Activated naive CD8-positive, alpha-beta T cell (primary cell): Measurements from ENCODE around the gene NOX5.

Experiments
- H3K27ac Mint-ChIP-seq: one replicate; pipeline ENCODE4 v1.8.0; 2021; ENCODE audit warnings: mixed read lengths
- H3K27me3 Mint-ChIP-seq: one replicate; pipeline ENCODE4 v1.8.0; 2021; ENCODE audit warnings: mixed read lengths
- H3K36me3 Mint-ChIP-seq: one replicate; pipeline ENCODE4 v1.8.0; 2021; ENCODE audit warnings: mixed read lengths
- H3K4me1 Mint-ChIP-seq: one replicate; pipeline ENCODE4 v1.8.0; 2021; ENCODE audit warnings: low read depth, mixed read lengths
- H3K4me3 Mint-ChIP-seq: one replicate; pipeline ENCODE4 v1.8.0; 2021; ENCODE audit warnings: mild to moderate bottlenecking, mixed read lengths
- H3K9me3 Mint-ChIP-seq: one replicate; pipeline ENCODE4 v1.8.0; 2021; ENCODE audit warnings: low read depth, mixed read lengths

Gene NOX5

GRCh38 chr15:69084404-69085030, 70.0 kb downstream of the NOX5 start:
- H3K36me3 Mint-ChIP-seq: no peaks in the 10 kb centered on the region
- H3K9me3 Mint-ChIP-seq: no peaks in the 10 kb centered on the region
- H3K4me3 Mint-ChIP-seq: no peak overlapping the region
- H3K4me1 Mint-ChIP-seq: no peaks in the 10 kb centered on the region
- no peak overlapping the region for H3K27ac Mint-ChIP-seq
- H3K27me3 Mint-ChIP-seq: peaks cover 22% of the 10 kb centered on the region

DNA sequence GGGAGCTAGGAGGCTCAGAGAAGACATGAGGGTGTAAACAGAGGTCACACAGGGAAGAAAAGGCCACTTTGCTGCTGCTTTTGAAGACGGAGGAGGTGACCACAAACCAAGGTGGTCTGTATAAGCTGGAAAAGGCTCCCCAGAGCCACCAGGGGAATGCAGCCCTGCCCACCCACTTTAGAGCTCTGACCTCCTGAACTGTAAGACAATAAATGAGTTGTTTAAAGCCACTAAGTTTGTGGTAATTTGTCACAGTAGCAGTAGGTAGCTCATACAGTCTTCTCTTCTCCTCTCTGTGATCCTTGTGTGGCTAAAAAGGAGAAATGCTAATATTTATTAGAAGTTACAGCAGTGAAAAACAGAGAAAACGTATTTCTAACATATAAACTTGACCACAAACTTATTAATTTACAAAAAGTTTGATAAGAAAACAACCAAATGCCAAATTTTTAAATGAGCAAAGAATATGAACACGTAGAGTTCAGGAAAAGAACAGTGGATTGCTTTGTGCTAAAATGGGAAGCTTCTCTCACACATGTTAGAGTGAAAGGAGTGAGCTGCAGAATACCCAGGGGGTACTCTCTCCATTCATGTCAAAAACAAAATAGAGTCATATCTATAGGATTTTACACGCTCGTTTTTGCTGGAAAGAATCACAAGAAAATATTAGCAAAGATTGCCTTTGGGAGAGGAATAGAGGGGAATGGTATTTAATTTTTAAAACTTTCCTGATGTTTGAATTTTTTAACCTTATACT, 71.0 kb downstream of the NOX5 start:
- H3K4me1 Mint-ChIP-seq: no peaks in the 10 kb centered on the region
- H3K9me3 Mint-ChIP-seq: no peaks in the 10 kb centered on the region
- H3K27me3 Mint-ChIP-seq: peaks cover 25% of the 10 kb centered on the region
- H3K4me3 Mint-ChIP-seq: no peak overlapping the region
- no peak overlapping the region for H3K27ac Mint-ChIP-seq
- no peaks in the 10 kb centered on the region for H3K36me3 Mint-ChIP-seq

GRCh38 chr15:69086427-69087204, 72.1 kb downstream of the NOX5 start:
- Mint-ChIP-seq H3K4me3 (no peak overlapping the region), H3K4me1 (no peaks in the 10 kb centered on the region), H3K27me3 (peaks cover 24% of the 10 kb centered on the region), H3K36me3 (no peaks in the 10 kb centered on the region), H3K27ac (no peak overlapping the region), H3K9me3 (no peaks in the 10 kb centered on the region)

DNA sequence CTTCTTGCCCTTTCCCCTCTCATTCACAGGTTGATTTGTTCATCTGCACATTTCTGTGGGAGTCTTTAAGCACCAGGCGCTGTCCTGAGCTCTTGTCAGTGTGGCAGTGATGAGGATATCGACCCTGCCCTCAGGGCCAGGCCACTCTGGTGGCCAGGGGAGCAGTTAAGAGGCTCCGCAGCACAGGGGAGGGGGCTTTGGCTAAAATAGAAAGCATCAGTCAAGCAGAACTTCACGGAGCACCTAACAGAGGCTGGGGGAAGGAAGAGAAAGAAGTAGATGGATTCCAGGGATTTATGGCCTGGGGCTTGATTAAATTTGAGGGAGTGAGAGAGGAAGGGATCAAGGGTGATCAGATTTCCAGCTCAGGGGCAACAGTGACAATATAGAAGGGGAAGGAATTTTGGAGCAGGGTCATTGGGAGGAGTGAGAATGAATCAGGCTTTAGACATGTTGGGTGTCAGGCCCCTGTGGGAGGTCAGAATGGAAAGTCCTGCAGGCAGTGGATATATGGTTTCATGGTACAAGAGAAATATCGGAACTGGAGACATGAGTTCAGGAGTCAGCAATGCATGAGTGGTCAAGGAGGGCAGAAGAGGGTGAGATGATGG, 73.0 kb downstream of the NOX5 start:
- no peaks in the 10 kb centered on the region for H3K9me3 Mint-ChIP-seq
- no peak overlapping the region for H3K27ac Mint-ChIP-seq
- no peak overlapping the region for H3K4me3 Mint-ChIP-seq
- H3K27me3 Mint-ChIP-seq: peaks cover 21% of the 10 kb centered on the region
- no peaks in the 10 kb centered on the region for H3K4me1 Mint-ChIP-seq
- no peaks in the 10 kb centered on the region for H3K36me3 Mint-ChIP-seq

DNA sequence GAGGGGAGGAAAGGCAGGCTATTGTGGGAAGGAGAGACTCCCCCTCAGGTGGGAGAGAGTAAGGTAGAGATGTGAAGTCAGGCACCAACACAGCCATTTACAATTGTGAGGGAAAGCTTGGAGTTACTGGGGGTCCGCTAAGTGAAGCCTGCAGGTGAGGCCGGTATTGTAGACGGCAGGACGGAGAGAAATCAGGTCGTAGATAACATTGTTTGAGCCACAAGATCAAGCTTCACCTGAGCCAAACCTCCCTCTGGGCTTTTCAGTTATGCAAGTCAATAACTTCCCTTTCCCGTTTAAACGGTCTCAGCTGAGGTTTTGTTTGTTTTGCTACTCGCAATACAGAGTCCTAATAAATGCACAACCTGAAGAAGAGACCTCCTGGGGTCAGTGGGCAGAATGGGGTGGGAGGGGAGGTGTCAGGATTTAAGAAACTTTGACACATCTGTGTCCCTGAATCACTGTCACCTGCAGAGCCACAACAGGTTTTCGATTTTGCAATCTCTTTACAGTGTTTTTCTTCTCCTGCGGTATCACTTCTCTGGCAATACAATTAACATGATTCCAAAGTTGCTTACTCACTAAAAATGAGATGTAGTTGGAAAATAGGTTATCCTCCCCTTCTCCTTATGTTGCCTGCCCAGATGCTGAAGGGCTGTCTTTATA, 73.9 kb downstream of the NOX5 start:
- Mint-ChIP-seq H3K27me3 (peaks cover 20% of the 10 kb centered on the region), H3K9me3 (no peaks in the 10 kb centered on the region), H3K4me3 (no peak overlapping the region), H3K4me1 (no peaks in the 10 kb centered on the region), H3K27ac (no peak overlapping the region), H3K36me3 (no peaks in the 10 kb centered on the region)

DNA sequence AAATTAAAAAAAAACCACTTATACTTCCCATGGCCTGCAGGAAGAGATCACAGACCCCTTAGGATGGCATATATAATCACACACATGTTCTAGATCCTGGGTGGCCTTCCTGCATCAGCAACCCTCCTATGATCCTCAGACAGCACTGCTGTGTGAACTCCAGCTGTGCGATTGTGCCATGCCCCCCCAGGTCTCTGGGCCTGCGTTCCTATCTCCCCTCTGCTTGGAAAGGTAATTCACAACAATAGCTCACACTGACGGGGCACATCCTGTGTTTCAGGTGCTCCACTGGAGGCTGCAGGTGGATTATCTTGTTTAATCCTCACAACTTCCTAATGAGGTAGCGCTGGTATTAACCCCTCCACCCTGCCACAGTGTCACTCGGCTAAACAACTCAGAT, 74.8 kb downstream of the NOX5 start:
- Mint-ChIP-seq H3K9me3 (no peaks in the 10 kb centered on the region), H3K4me3 (no peak overlapping the region), H3K27me3 (peaks cover 20% of the 10 kb centered on the region), H3K4me1 (no peaks in the 10 kb centered on the region), H3K36me3 (no peaks in the 10 kb centered on the region), H3K27ac (no peak overlapping the region)

GRCh38 chr15:69090197-69090948, 75.9 kb downstream of the NOX5 start:
- H3K4me3 Mint-ChIP-seq: no peak overlapping the region
- no peaks in the 10 kb centered on the region for H3K4me1 Mint-ChIP-seq
- H3K9me3 Mint-ChIP-seq: no peaks in the 10 kb centered on the region
- H3K27ac Mint-ChIP-seq: no peak overlapping the region
- H3K27me3 Mint-ChIP-seq: peaks cover 20% of the 10 kb centered on the region
- H3K36me3 Mint-ChIP-seq: no peaks in the 10 kb centered on the region

DNA sequence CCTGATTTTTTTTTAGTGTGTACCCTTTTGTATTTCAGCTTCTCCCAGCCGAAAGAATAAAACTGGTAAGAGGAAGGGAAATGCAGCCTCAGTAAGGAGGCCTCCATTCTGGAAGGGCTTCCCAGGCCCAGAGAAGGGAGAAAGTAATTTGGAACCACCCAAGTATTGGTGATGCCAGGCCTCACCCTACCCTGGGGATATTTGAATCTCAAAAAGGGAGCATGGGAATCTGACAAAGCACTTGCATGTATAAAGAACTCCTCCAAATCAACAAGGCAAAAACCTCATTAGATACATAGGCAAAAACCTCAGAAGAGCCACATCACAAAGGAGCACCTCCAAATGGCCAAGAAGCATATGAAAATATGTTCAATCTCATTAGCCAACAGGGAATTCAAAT, 77.2 kb downstream of the NOX5 start:
- H3K4me3 Mint-ChIP-seq: no peak overlapping the region
- H3K4me1 Mint-ChIP-seq: no peaks in the 10 kb centered on the region
- no peaks in the 10 kb centered on the region for H3K9me3 Mint-ChIP-seq
- peaks cover 15% of the 10 kb centered on the region for H3K27me3 Mint-ChIP-seq
- no peak overlapping the region for H3K27ac Mint-ChIP-seq
- H3K36me3 Mint-ChIP-seq: no peaks in the 10 kb centered on the region

DNA sequence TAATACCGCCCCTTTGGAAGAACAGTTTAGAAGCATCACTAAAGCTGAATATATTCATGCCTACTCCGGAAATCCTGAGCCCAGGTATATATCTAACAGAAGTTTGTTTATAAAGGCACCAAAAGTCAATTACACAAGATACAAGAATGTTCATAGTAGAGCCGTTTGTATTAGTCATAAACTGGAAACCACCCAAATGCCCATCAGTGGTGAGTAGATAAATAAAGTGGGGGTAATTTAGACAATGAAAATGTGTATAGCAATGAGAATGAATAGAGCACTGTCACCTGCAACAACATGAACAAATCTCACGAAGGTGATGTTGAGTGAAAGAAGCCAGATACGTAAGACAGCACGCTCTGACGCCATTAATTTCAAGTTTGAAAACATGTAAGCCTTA, 77.7 kb downstream of the NOX5 start:
- no peak overlapping the region for H3K27ac Mint-ChIP-seq
- H3K4me1 Mint-ChIP-seq: no peaks in the 10 kb centered on the region

GRCh38 chr15:69093127-69093526, 78.6 kb downstream of the NOX5 start:
- Mint-ChIP-seq H3K27ac (no peak overlapping the region), H3K9me3 (no peaks in the 10 kb centered on the region), H3K36me3 (no peaks in the 10 kb centered on the region), H3K4me3 (no peak overlapping the region), H3K27me3 (peaks cover 10% of the 10 kb centered on the region), H3K4me1 (no peaks in the 10 kb centered on the region)

More for the DNA sequence above, 77.7 kb downstream of the NOX5 start:
- Mint-ChIP-seq H3K4me3 (no peak overlapping the region), H3K9me3 (no peaks in the 10 kb centered on the region), H3K36me3 (no peaks in the 10 kb centered on the region), H3K27me3 (peaks cover 15% of the 10 kb centered on the region)

GRCh38 chr15:69093614-69094013, 79.1 kb downstream of the NOX5 start:
- Mint-ChIP-seq H3K9me3 (no peaks in the 10 kb centered on the region), H3K27ac (no peak overlapping the region), H3K36me3 (no peaks in the 10 kb centered on the region), H3K4me3 (no peak overlapping the region), H3K27me3 (peaks cover 10% of the 10 kb centered on the region), H3K4me1 (no peaks in the 10 kb centered on the region)

GRCh38 chr15:69094124-69094921, 79.8 kb downstream of the NOX5 start:
- Mint-ChIP-seq H3K4me1 (no peaks in the 10 kb centered on the region), H3K9me3 (no peaks in the 10 kb centered on the region), H3K27me3 (peaks cover 7% of the 10 kb centered on the region), H3K36me3 (no peaks in the 10 kb centered on the region), H3K27ac (no peak overlapping the region), H3K4me3 (no peak overlapping the region)

- H3K9me3 Mint-ChIP-seq: no peaks in the 10 kb centered on the region
- no peaks in the 10 kb centered on the region for H3K4me1 Mint-ChIP-seq
- H3K27me3 Mint-ChIP-seq: peaks cover 5% of the 10 kb centered on the region
- H3K36me3 Mint-ChIP-seq: no peaks in the 10 kb centered on the region
- no peak overlapping the region for H3K4me3 Mint-ChIP-seq
- no peak overlapping the region for H3K27ac Mint-ChIP-seq
Measured at GRCh38 chr15:69095274-69095673, 80.8 kb downstream of the NOX5 start.
